ENCODE results near the gene TBCK. TPM values are rescaled to one million over a fixed set of nuclear protein-coding genes. Genes with fewer than 3 reads are reported as not detected.

Gene TBCK
- total RNA-seq, 1 donor from 2014 or later, result 16.3 TPM

- no peak for FAIRE-seq
- no peak overlapping the region for H3K4me3 ChIP-seq (ENCODE audit: low read depth, low read length)
- no peak for DNase-seq (ENCODE audit: low read depth)
- no peaks in the 10 kb centered on the region for H3K36me3 ChIP-seq (ENCODE audit: control insufficient read depth, insufficient read depth, low read length)
- no peak for TF ChIP-seq CTCF (IDR thresholded peaks at IDR 0.05; ENCODE audit: insufficient read depth, low read length, severe bottlenecking)
- H3K27me3 ChIP-seq (ENCODE audit: control insufficient read depth, insufficient read depth, low read length), result no peaks in the 10 kb centered on the region
Observed at GRCh38 chr4:106303548-106304281, 12.3 kb downstream of the TBCK start.

- Histone ChIP-seq H3K4me3 (ENCODE audit: low read depth, low read length) (no peak overlapping the region), H3K27me3 (ENCODE audit: control insufficient read depth, insufficient read depth, low read length) (no peaks in the 10 kb centered on the region), H3K36me3 (ENCODE audit: control insufficient read depth, insufficient read depth, low read length) (no peaks in the 10 kb centered on the region)
- no peak for TF ChIP-seq CTCF (IDR thresholded peaks at IDR 0.05; ENCODE audit: insufficient read depth, low read length, severe bottlenecking)
- DNase-seq (ENCODE audit: low read depth), result no peak
- peak; percentile 18 for FAIRE-seq
Observed at GRCh38 chr4:106302062-106302438, 14.0 kb downstream of the TBCK start.

- no peak overlapping the region for H3K4me3 ChIP-seq (ENCODE audit: low read depth, low read length)
- no peak for FAIRE-seq
- no peak for DNase-seq (ENCODE audit: low read depth)
- no peaks in the 10 kb centered on the region for H3K27me3 ChIP-seq (ENCODE audit: control insufficient read depth, insufficient read depth, low read length)
- no peaks in the 10 kb centered on the region for H3K36me3 ChIP-seq (ENCODE audit: control insufficient read depth, insufficient read depth, low read length)
- TF ChIP-seq CTCF (IDR thresholded peaks at IDR 0.05; ENCODE audit: insufficient read depth, low read length, severe bottlenecking), result no peak
Observed at GRCh38 chr4:106301393-106302061, 14.5 kb downstream of the TBCK start.

GRCh38 chr4:106299977-106300376 lies 16.0 kb downstream of the TBCK start:
- no peak for DNase-seq (ENCODE audit: low read depth)
- H3K27me3 ChIP-seq (ENCODE audit: control insufficient read depth, insufficient read depth, low read length), result no peaks in the 10 kb centered on the region
- no peak for FAIRE-seq
- H3K4me3 ChIP-seq (ENCODE audit: low read depth, low read length), result no peak overlapping the region
- no peak for TF ChIP-seq CTCF (IDR thresholded peaks at IDR 0.05; ENCODE audit: insufficient read depth, low read length, severe bottlenecking)
- H3K36me3 ChIP-seq (ENCODE audit: control insufficient read depth, insufficient read depth, low read length), result no peaks in the 10 kb centered on the region

- DNase-seq (ENCODE audit: low read depth) (no peak), FAIRE-seq (no peak)
- Histone ChIP-seq H3K4me3 (ENCODE audit: low read depth, low read length) (no peak overlapping the region), H3K27me3 (ENCODE audit: control insufficient read depth, insufficient read depth, low read length) (no peaks in the 10 kb centered on the region), H3K36me3 (ENCODE audit: control insufficient read depth, insufficient read depth, low read length) (no peaks in the 10 kb centered on the region)
- no peak for TF ChIP-seq CTCF (IDR thresholded peaks at IDR 0.05; ENCODE audit: insufficient read depth, low read length, severe bottlenecking)
Observed at GRCh38 chr4:106297245-106298035, 18.6 kb downstream of the TBCK start.

Measured in bronchial epithelial cell (primary cell).